Inflammatory macrophage treated with lipopolysaccharide for 1 hour (primary cell): ENCODE results near the gene CCIN.

Experiments used
- DNase-seq, 2 donors: peaks; one replicate each; pipeline ENCODE4 v3.0.0-alpha.2; 2020 to 2022

Gene CCIN

DNA sequence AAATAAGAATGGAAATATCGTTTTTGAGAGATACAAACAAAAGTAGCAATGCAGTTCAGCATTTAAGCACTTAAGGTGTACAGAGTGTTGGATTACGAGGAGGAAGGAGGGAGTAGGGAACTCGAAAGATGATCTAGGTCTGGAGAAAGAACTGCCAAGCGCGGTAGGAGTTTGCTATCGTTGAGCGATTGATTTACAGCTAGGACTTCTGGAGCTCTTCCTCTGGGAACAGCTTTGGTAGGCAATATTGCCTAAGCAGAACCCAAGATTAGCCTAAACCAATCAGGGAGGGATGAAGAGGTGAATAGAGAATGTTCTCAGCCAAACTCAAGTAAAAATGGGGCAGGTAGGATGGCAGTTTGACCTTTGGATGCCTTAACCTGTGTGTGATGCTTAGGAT is 22.5 kb downstream of the CCIN start:
- DNase-seq = peak; percentile 5 to 14

DNA sequence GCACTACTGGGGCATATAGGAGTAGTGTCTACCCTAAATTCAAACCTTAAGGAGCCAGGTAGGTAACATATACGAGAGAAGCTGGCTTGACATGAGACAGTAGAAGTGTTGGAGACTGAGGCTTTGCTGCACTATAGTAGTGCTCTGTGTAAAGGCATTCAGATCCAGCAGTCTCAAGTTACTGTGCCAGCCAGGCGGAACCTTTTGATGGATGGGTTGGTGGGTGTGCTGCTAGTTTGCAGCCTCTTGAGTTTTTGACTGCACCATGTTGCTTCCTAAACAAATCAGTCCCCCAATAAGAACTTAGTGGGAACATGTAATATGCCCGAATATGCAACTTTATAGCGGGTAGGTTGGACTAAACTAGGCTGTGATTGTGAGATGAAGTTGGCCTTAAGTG is 23.0 kb downstream of the CCIN start:
- DNase-seq = no peak

- DNase-seq = peak; percentile 28 to 33
These were observed 23.8 kb downstream of the CCIN start for GRCh38 chr9:36193023-36193422.

DNA sequence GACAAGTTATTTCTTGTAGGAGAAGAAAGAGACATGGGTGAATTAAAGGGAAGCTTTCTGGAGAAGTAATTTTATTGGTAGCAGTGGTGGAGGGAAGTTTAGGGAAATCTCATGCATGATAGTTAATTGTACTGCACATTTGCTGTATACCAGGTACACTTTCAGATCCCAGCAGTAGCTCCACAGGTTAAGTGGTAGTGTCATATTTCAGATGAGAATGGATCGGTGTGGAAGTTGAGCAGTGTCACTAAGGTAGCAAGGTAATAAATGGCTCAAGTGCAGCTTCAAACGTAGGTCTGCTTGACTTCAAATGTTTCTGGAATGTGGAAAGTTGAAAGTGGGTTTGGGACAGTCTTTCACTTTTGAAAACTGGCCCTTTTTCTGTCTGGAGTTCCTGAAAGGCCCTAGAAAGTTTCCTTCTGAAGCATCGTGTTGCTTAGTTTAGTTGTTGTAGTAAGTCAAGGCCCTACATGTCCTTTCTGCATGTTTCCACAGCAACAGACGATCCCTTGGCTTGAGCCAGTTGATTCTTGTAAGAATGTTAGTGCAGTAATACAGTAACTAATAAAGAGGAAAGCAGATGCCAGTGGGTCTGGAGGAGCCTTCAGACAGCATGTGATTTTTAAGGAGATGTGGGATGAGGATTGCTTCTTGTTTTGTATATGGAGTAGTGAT is 25.3 kb downstream of the CCIN start:
- DNase-seq = no peak

- no peak for DNase-seq
These were observed 35.8 kb downstream of the CCIN start for GRCh38 chr9:36204906-36205547.

- DNase-seq = peak in 1 of 2 donors; percentile 47
These were observed 37.8 kb downstream of the CCIN start for GRCh38 chr9:36207016-36207415.

GRCh38 chr9:36207546-36208012 is 38.4 kb downstream of the CCIN start:
- DNase-seq = no peak

GRCh38 chr9:36208521-36209253 is 39.5 kb downstream of the CCIN start:
- DNase-seq = no peak

DNA sequence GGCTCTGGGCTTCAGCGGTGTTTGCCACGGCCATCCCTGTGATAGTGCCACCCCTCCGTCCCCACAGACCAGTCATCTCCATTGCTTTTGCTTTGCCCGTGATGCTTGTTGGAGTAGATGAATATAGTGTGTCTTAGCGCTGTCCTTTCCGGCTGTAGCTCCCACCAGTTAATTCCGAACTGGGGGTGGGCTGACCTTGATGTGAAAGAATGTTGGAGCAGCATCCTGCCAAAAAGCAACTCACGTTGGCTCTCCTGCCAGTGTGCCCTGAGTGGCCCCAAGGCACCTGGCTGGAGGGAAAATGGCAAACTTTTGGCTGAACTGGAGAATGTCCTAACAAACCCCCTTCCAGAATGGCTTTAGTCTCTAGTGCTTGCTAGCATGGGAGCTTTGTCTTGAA is 41.5 kb downstream of the CCIN start:
- no peak for DNase-seq

GRCh38 chr9:36211510-36211909 is 42.3 kb downstream of the CCIN start:
- DNase-seq = no peak

DNA sequence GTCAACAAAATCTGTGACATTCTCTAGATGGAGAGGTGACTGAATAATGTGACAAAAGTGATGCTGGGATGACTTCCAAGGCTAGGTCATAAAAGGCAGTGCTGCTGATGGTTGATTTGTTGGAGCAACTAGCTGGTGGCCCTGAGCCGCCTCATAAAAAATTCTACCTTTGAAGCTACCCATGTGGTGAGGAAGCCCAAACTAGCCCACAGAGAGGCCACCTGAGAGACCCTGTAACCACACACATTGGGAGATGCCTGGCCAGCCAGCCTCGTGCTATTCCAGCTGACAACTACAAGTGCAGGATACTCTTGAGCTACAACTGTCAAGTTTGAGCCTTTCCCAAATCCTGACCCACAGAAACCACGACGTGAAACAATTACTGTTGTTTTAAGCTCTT is 44.2 kb downstream of the CCIN start:
- no peak for DNase-seq

- no peak for DNase-seq
These were observed 44.8 kb downstream of the CCIN start for GRCh38 chr9:36213989-36214388.

- no peak for DNase-seq
These were observed 45.4 kb downstream of the CCIN start for GRCh38 chr9:36214571-36214970.

GRCh38 chr9:36217256-36217968 is 48.2 kb downstream of the CCIN start:
- DNase-seq = no peak

DNA sequence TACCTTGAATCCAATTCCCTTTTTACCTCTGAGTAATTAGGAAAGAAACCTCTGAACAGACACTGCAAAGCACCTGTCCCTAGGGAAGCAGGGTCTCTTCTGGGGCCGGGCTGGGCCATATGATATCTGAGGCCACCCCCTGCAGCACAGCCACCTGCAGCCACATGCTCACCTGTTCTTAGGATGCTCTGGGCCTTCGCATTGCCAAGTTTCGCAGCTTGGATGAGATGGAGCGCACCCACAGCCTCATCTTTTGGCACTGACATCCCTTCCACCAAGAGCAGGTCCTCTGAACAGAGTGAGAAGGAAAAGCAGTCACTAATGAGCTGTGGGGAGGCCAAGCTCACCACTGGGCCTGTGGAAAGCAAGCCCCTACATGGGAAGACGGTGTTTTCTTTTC is 48.8 kb downstream of the CCIN start:
- no peak for DNase-seq

DNA sequence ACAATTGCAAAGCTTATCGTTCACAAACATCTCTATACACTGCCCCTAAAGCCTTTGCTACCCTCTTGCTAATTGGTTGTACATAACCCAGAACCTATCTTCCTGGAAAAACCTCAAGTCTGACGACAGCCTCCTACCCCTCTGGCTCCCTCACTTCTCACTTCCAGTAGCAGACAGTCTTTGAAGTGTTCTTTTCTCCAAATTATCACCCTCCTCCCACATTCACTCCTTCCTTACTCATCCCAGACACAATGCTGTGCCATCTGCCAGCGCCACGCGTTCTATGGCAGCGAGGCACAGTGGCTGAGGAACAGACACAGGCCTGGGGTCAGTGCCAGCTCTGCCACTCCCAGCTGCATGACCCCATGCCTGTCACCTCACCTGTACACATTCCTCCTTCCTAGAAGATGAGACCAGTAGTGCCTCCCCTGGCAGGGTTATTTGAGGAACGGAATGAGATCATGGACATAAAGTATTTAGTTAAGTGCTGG is 49.3 kb downstream of the CCIN start:
- DNase-seq = no peak
